Mesenchymal stem cell (in vitro differentiated cells and primary cell): ENCODE data around the gene PSMC6.

Experiments used
- DNase-seq: peaks from one replicate; pipeline ENCODE4 v3.0.0-alpha.2; 2013
- H2AFZ ChIP-seq: one replicate; pipeline ENCODE4 v1.6.1; 2013; ENCODE audit warnings: low read depth, mild to moderate bottlenecking, control low read depth, inconsistent platforms, low read length, moderate library complexity
- H2AK5ac ChIP-seq: 2 replicates; pipeline ENCODE4 v1.6.1; 2013; ENCODE audit warnings: low read length, moderate library complexity, mild to moderate bottlenecking, inconsistent platforms; ENCODE audit not compliant: severe bottlenecking
- H2BK120ac ChIP-seq: one replicate; pipeline ENCODE4 v1.6.1; 2013; ENCODE audit warnings: low read depth, mild to moderate bottlenecking, inconsistent platforms, low read length, moderate library complexity
- H2BK12ac ChIP-seq, 2 experiments: one replicate each; pipeline ENCODE4 v1.6.1; 2013; ENCODE audit warnings: inconsistent platforms in 2 of 2, low read length in 2 of 2, mild to moderate bottlenecking in 2 of 2, moderate library complexity in 2 of 2, control low read depth in 1 of 2
- H2BK15ac ChIP-seq: one replicate; pipeline ENCODE4 v1.6.1; 2013; ENCODE audit warnings: mild to moderate bottlenecking, low read depth, inconsistent platforms; ENCODE audit not compliant: poor library complexity, severe bottlenecking
- H2BK5ac ChIP-seq: 2 replicates; pipeline ENCODE4 v1.6.1; 2013; ENCODE audit warnings: low read depth, mild to moderate bottlenecking, low read length, control low read depth, inconsistent platforms; ENCODE audit not compliant: poor library complexity, severe bottlenecking
- H3K14ac ChIP-seq, 2 experiments: one replicate each; pipeline ENCODE4 v1.6.1; 2013; ENCODE audit warnings: inconsistent platforms in 2 of 2, low read length in 2 of 2, control low read depth in 1 of 2, mild to moderate bottlenecking in 1 of 2, moderate library complexity in 1 of 2
- H3K18ac ChIP-seq, 2 experiments: one replicate each; pipeline ENCODE4 v1.6.1; 2013; ENCODE audit warnings: inconsistent platforms in 2 of 2, low read length in 2 of 2, control low read depth in 1 of 2, low read depth in 1 of 2, mild to moderate bottlenecking in 1 of 2
- H3K23ac ChIP-seq, 2 experiments: one replicate each; pipeline ENCODE4 v1.6.1; 2013; ENCODE audit warnings: inconsistent platforms in 2 of 2, low read length in 2 of 2, mild to moderate bottlenecking in 2 of 2, moderate library complexity in 2 of 2, control low read depth in 1 of 2
- H3K27ac ChIP-seq: 2 replicates; pipeline ENCODE4 v1.5.1; 2013; ENCODE audit warnings: mild to moderate bottlenecking, moderate library complexity, low read length, control low read depth, inconsistent platforms; ENCODE audit not compliant: poor library complexity, severe bottlenecking
- H3K27me3 ChIP-seq, 2 experiments: 2 replicates each; pipeline versions ENCODE4 v1.6.1 to v1.7.0; 2013; ENCODE audit warnings: low read length in 2 of 2, mild to moderate bottlenecking in 2 of 2, moderate library complexity in 2 of 2, control low read depth in 1 of 2, inconsistent platforms in 1 of 2; ENCODE audit not compliant: control insufficient read depth in 1 of 2, insufficient read depth in 1 of 2
- H3K36me3 ChIP-seq, 2 experiments: 2 replicates each; pipeline versions ENCODE4 v1.6.1 to v1.7.0; 2013; ENCODE audit warnings: low read length in 2 of 2, control low read depth in 1 of 2, inconsistent platforms in 1 of 2, low read depth in 1 of 2, mild to moderate bottlenecking in 1 of 2; ENCODE audit not compliant: insufficient read depth in 2 of 2, control insufficient read depth in 1 of 2
- H3K4ac ChIP-seq, 2 experiments: one replicate each; pipeline ENCODE4 v1.6.1; 2013; ENCODE audit warnings: inconsistent platforms in 2 of 2, low read length in 2 of 2, mild to moderate bottlenecking in 2 of 2, moderate library complexity in 2 of 2, control low read depth in 1 of 2, low read depth in 1 of 2
- H3K4me1 ChIP-seq: 2 replicates; pipeline ENCODE4 v1.6.1; 2013; ENCODE audit warnings: low read depth, low read length, control low read depth; ENCODE audit not compliant: control insufficient read depth, insufficient read depth
- H3K4me2 ChIP-seq: 2 replicates; pipeline ENCODE4 v1.6.1; 2013; ENCODE audit warnings: low read length, mild to moderate bottlenecking, inconsistent platforms; ENCODE audit not compliant: poor library complexity, severe bottlenecking
- H3K4me3 ChIP-seq, 2 experiments: 2 replicates each; pipeline versions ENCODE4 v1.5.1 to v1.7.0; 2013; ENCODE audit warnings: low read length in 2 of 2, mild to moderate bottlenecking in 2 of 2, control low read depth in 1 of 2, low read depth in 1 of 2; ENCODE audit not compliant: insufficient read depth in 1 of 2
- H3K79me1 ChIP-seq: replicated peaks from 2 replicates; pipeline ENCODE4 v1.6.1; 2013; ENCODE audit warnings: mild to moderate bottlenecking, control low read depth, low read length, inconsistent platforms; ENCODE audit not compliant: poor library complexity, severe bottlenecking
- H3K9ac ChIP-seq: 2 replicates; pipeline ENCODE4 v1.7.0; 2013; ENCODE audit warnings: mild to moderate bottlenecking, low read length, moderate library complexity
- H3K9me3 ChIP-seq: 2 replicates; pipeline ENCODE4 v1.7.0; 2013; ENCODE audit warnings: mild to moderate bottlenecking, low read length; ENCODE audit not compliant: control insufficient read depth
- H4K8ac ChIP-seq: one replicate; pipeline ENCODE4 v1.6.1; 2013; ENCODE audit warnings: inconsistent platforms, mild to moderate bottlenecking, low read length, moderate library complexity
- H4K91ac ChIP-seq: one replicate; pipeline ENCODE4 v1.6.1; 2013; ENCODE audit warnings: mild to moderate bottlenecking, low read length, inconsistent platforms
- WGBS: methylation state at CpG from one replicate; pipeline ENCODE4 v1.1.7; 2013; ENCODE audit warnings: mixed read lengths; 5-methylcytosine and 5-hydroxymethylcytosine counted together

The PSMC6 gene

GRCh38 chr14:52703225-52703624 is 3.8 kb upstream of the PSMC6 start:
- no peak overlapping the region for H3K14ac ChIP-seq
- H3K9me3 ChIP-seq, result no peaks in the 10 kb centered on the region
- no peak overlapping the region for H3K4me3 ChIP-seq
- H3K4me1 ChIP-seq, result no peaks in the 10 kb centered on the region
- H2BK5ac ChIP-seq, result no peak overlapping the region
- no peak overlapping the region for H3K9ac ChIP-seq
- no peaks in the 10 kb centered on the region for H3K79me1 ChIP-seq
- no peak overlapping the region for H4K8ac ChIP-seq
- H3K18ac ChIP-seq, result no peak overlapping the region
- no peak overlapping the region for H2BK15ac ChIP-seq
- no peak overlapping the region for H3K23ac ChIP-seq
- no peak overlapping the region for H3K4ac ChIP-seq
- no peak overlapping the region for H2BK12ac ChIP-seq
- H3K4me2 ChIP-seq, result no peak overlapping the region
- H3K36me3 ChIP-seq, result no peaks in the 10 kb centered on the region
- no peak overlapping the region for H4K91ac ChIP-seq
- H2BK120ac ChIP-seq, result no peak overlapping the region
- no peaks in the 10 kb centered on the region for H3K27me3 ChIP-seq
- no peak overlapping the region for H2AK5ac ChIP-seq
- WGBS, result 55% methylated on average over 2 of the region's 3 CpGs
- no peak overlapping the region for H3K27ac ChIP-seq
- peak; percentile 91 for DNase-seq
- no peak overlapping the region for H2AFZ ChIP-seq

- H3K4me1 ChIP-seq, result no peaks in the 10 kb centered on the region
- no peak overlapping the region for H2AK5ac ChIP-seq
- H3K14ac ChIP-seq, result no peak overlapping the region
- H2BK120ac ChIP-seq, result no peak overlapping the region
- no peak overlapping the region for H3K23ac ChIP-seq
- no peak for DNase-seq
- no peak overlapping the region for H2BK15ac ChIP-seq
- H3K79me1 ChIP-seq, result no peaks in the 10 kb centered on the region
- no peak overlapping the region for H3K4ac ChIP-seq
- H3K9ac ChIP-seq, result no peak overlapping the region
- H4K91ac ChIP-seq, result no peak overlapping the region
- no peak overlapping the region for H3K4me3 ChIP-seq
- H3K4me2 ChIP-seq, result no peak overlapping the region
- H4K8ac ChIP-seq, result no peak overlapping the region
- H3K27ac ChIP-seq, result no peak overlapping the region
- H2BK5ac ChIP-seq, result no peak overlapping the region
- no peaks in the 10 kb centered on the region for H3K9me3 ChIP-seq
- no peak overlapping the region for H2AFZ ChIP-seq
- 100% methylated on average over 2 of the region's 2 CpGs for WGBS
- H3K36me3 ChIP-seq, result peaks cover 0 to 2% of the 10 kb centered on the region in 2 experiments
- no peaks in the 10 kb centered on the region for H3K27me3 ChIP-seq
- no peak overlapping the region for H2BK12ac ChIP-seq
- H3K18ac ChIP-seq, result no peak overlapping the region
Measured at GRCh38 chr14:52703664-52704063, 3.3 kb upstream of the PSMC6 start.

- Histone ChIP-seq H2BK12ac (no peak overlapping the region), H2BK15ac (no peak overlapping the region), H2AFZ (no peak overlapping the region), H2BK120ac (no peak overlapping the region), H3K23ac (no peak overlapping the region), H3K14ac (no peak overlapping the region), H3K9me3 (no peaks in the 10 kb centered on the region), H3K27me3 (no peaks in the 10 kb centered on the region), H3K4me1 (no peaks in the 10 kb centered on the region), H4K8ac (no peak overlapping the region), H3K4me2 (peak overlapping the region; percentile 29), H3K18ac (no peak overlapping the region), H3K9ac (peak overlapping the region; percentile 95), H3K36me3 (peaks cover 2 to 27% of the 10 kb centered on the region in 2 experiments), H2AK5ac (no peak overlapping the region), H3K27ac (no peak overlapping the region), H3K4me3 (peak overlapping the region in 1 of 2 experiments; percentile 93), H2BK5ac (no peak overlapping the region), H4K91ac (no peak overlapping the region), H3K79me1 (no peaks in the 10 kb centered on the region), H3K4ac (peak overlapping the region in 1 of 2 experiments; percentile 69)
- peak; percentile 64 for DNase-seq
- WGBS, result 100% methylated on average over 1 of the region's 5 CpGs
Measured at GRCh38 chr14:52706286-52706685, 714 bp upstream of the PSMC6 start.

- WGBS, result 67% methylated on average over 1 of the region's 1 CpG
- Histone ChIP-seq H2BK15ac (no peak overlapping the region), H4K91ac (no peak overlapping the region), H2BK12ac (no peak overlapping the region), H3K27ac (no peak overlapping the region), H3K18ac (no peak overlapping the region), H2BK120ac (no peak overlapping the region), H3K23ac (no peak overlapping the region), H3K4me1 (no peaks in the 10 kb centered on the region), H3K4ac (no peak overlapping the region), H3K9ac (peak overlapping the region; percentile 10), H3K4me3 (no peak overlapping the region), H2AFZ (no peak overlapping the region), H4K8ac (no peak overlapping the region), H2AK5ac (no peak overlapping the region), H3K36me3 (peaks cover 23 to 79% of the 10 kb centered on the region in 2 experiments), H3K14ac (no peak overlapping the region), H3K79me1 (peaks cover 13% of the 10 kb centered on the region), H2BK5ac (no peak overlapping the region), H3K9me3 (no peaks in the 10 kb centered on the region), H3K27me3 (no peaks in the 10 kb centered on the region), H3K4me2 (no peak overlapping the region)
- no peak for DNase-seq
Measured at GRCh38 chr14:52711666-52712065, 4.7 kb downstream of the PSMC6 start.
